Measurements from ENCODE around the gene NAA16. TPM values are rescaled to one million over a fixed set of nuclear protein-coding genes. Genes with fewer than 3 reads are reported as not detected.
"Not testable (repeated sequence)": the region's sequence is repeated elsewhere in the genome, so short reads cannot be mapped to it uniquely, and the experiment has no call there.

Gene NAA16
- total and polyA plus RNA-seq, 4 donors, result 5.0 to 65.6 (median 16.4) TPM

- peaks cover 0 to 9% (median 4%) of the 10 kb centered on the region in 5 donors for H3K4me1 ChIP-seq (ENCODE audit: control insufficient read depth in 5 of 5, insufficient read depth in 5 of 5, low read length in 5 of 5)
- peak; percentile 56 to 88 (median 83) for DNase-seq
- 42 to 49% methylated on average over 5 of the region's 5 CpGs for WGBS, 2 donors
- ATAC-seq (ENCODE audit: insufficient read depth, low FRiP score), result no peak
- no peak overlapping the region for H3K9ac ChIP-seq (ENCODE audit: insufficient read depth in 1 of 2, low read length in 2 of 2)
- no peaks in the 10 kb centered on the region for H3K27me3 ChIP-seq (ENCODE audit: control insufficient read depth in 3 of 3, insufficient read depth in 3 of 3, low read length in 2 of 3)
- H3K4me3 ChIP-seq, result no peak overlapping the region
- no peaks in the 10 kb centered on the region for H3K36me3 ChIP-seq (ENCODE audit: control insufficient read depth in 4 of 4, insufficient read depth in 4 of 4, low read length in 4 of 4)
- H3K9me3 ChIP-seq (ENCODE audit: control insufficient read depth in 4 of 4, insufficient read depth in 3 of 4, low read length in 3 of 4), result no peaks in the 10 kb centered on the region
- no peak for TF ChIP-seq CTCF (IDR thresholded peaks at IDR 0.05; ENCODE audit: control extremely low read depth, extremely low read depth)
- H3K27ac ChIP-seq (ENCODE audit: low read depth in 1 of 2, low read length in 1 of 2), result no peak overlapping the region
Measured at GRCh38 chr13:41418027-41418426, 107.0 kb downstream of the NAA16 start.

GRCh38 chr13:41418731-41419130 is 107.7 kb downstream of the NAA16 start:
- WGBS, 2 donors, result 86 to 89% methylated on average over 2 of the region's 2 CpGs
- Histone ChIP-seq H3K4me3 (no peak overlapping the region), H3K9ac (ENCODE audit: insufficient read depth in 1 of 2, low read length in 2 of 2) (no peak overlapping the region), H3K36me3 (ENCODE audit: control insufficient read depth in 4 of 4, insufficient read depth in 4 of 4, low read length in 4 of 4) (no peaks in the 10 kb centered on the region), H3K27ac (ENCODE audit: low read depth in 1 of 2, low read length in 1 of 2) (no peak overlapping the region), H3K9me3 (ENCODE audit: control insufficient read depth in 4 of 4, insufficient read depth in 3 of 4, low read length in 3 of 4) (no peaks in the 10 kb centered on the region), H3K27me3 (ENCODE audit: control insufficient read depth in 3 of 3, insufficient read depth in 3 of 3, low read length in 2 of 3) (no peaks in the 10 kb centered on the region), H3K4me1 (ENCODE audit: control insufficient read depth in 5 of 5, insufficient read depth in 5 of 5, low read length in 5 of 5) (peaks cover 0 to 9% (median 4%) of the 10 kb centered on the region in 5 donors)
- ATAC-seq (ENCODE audit: insufficient read depth, low FRiP score) (no peak), DNase-seq (no peak)
- TF ChIP-seq CTCF (IDR thresholded peaks at IDR 0.05; ENCODE audit: control extremely low read depth, extremely low read depth), result no peak

GRCh38 chr13:41419206-41419605 is 108.1 kb downstream of the NAA16 start:
- H3K27me3 ChIP-seq (ENCODE audit: control insufficient read depth in 3 of 3, insufficient read depth in 3 of 3, low read length in 2 of 3), result no peaks in the 10 kb centered on the region
- no peaks in the 10 kb centered on the region for H3K36me3 ChIP-seq (ENCODE audit: control insufficient read depth in 4 of 4, insufficient read depth in 4 of 4, low read length in 4 of 4)
- peaks cover 0 to 9% (median 4%) of the 10 kb centered on the region in 5 donors for H3K4me1 ChIP-seq (ENCODE audit: control insufficient read depth in 5 of 5, insufficient read depth in 5 of 5, low read length in 5 of 5)
- ATAC-seq (ENCODE audit: insufficient read depth, low FRiP score), result no peak
- DNase-seq, result peak in 2 of 3 donors; percentile 61 to 65
- WGBS, 2 donors, result 70 to 95% methylated on average over 1 of the region's 1 CpG
- H3K9me3 ChIP-seq (ENCODE audit: control insufficient read depth in 4 of 4, insufficient read depth in 3 of 4, low read length in 3 of 4), result no peaks in the 10 kb centered on the region
- H3K9ac ChIP-seq (ENCODE audit: insufficient read depth in 1 of 2, low read length in 2 of 2), result no peak overlapping the region
- TF ChIP-seq CTCF (IDR thresholded peaks at IDR 0.05; ENCODE audit: control extremely low read depth, extremely low read depth), result no peak
- no peak overlapping the region for H3K4me3 ChIP-seq
- no peak overlapping the region for H3K27ac ChIP-seq (ENCODE audit: low read depth in 1 of 2, low read length in 1 of 2)

GRCh38 chr13:41420146-41420545 is 109.1 kb downstream of the NAA16 start:
- Histone ChIP-seq H3K9me3 (ENCODE audit: control insufficient read depth in 4 of 4, insufficient read depth in 3 of 4, low read length in 3 of 4) (no peaks in the 10 kb centered on the region), H3K27me3 (ENCODE audit: control insufficient read depth in 3 of 3, insufficient read depth in 3 of 3, low read length in 2 of 3) (no peaks in the 10 kb centered on the region), H3K27ac (ENCODE audit: low read depth in 1 of 2, low read length in 1 of 2) (no peak overlapping the region), H3K36me3 (ENCODE audit: control insufficient read depth in 4 of 4, insufficient read depth in 4 of 4, low read length in 4 of 4) (no peaks in the 10 kb centered on the region), H3K9ac (ENCODE audit: insufficient read depth in 1 of 2, low read length in 2 of 2) (no peak overlapping the region), H3K4me3 (no peak overlapping the region), H3K4me1 (ENCODE audit: control insufficient read depth in 5 of 5, insufficient read depth in 5 of 5, low read length in 5 of 5) (peaks cover 0 to 9% (median 4%) of the 10 kb centered on the region in 5 donors)
- WGBS, 2 donors, result 82 to 86% methylated on average over 4 of the region's 4 CpGs
- DNase-seq, result no peak
- no peak for TF ChIP-seq CTCF (IDR thresholded peaks at IDR 0.05; ENCODE audit: control extremely low read depth, extremely low read depth)
- no peak for ATAC-seq (ENCODE audit: insufficient read depth, low FRiP score)

GRCh38 chr13:41421330-41421729 is 110.3 kb downstream of the NAA16 start:
- H3K9me3 ChIP-seq (ENCODE audit: control insufficient read depth in 4 of 4, insufficient read depth in 3 of 4, low read length in 3 of 4); H3K27me3 ChIP-seq (ENCODE audit: control insufficient read depth in 3 of 3, insufficient read depth in 3 of 3, low read length in 2 of 3); H3K27ac ChIP-seq (ENCODE audit: low read depth in 1 of 2, low read length in 1 of 2); H3K9ac ChIP-seq (ENCODE audit: insufficient read depth in 1 of 2, low read length in 2 of 2); H3K36me3 ChIP-seq (ENCODE audit: control insufficient read depth in 4 of 4, insufficient read depth in 4 of 4, low read length in 4 of 4); H3K4me3 ChIP-seq; H3K4me1 ChIP-seq (ENCODE audit: control insufficient read depth in 5 of 5, insufficient read depth in 5 of 5, low read length in 5 of 5); ATAC-seq (ENCODE audit: insufficient read depth, low FRiP score); DNase-seq: not testable (repeated sequence)
- 75 to 83% methylated on average over 6 of the region's 6 CpGs for WGBS, 2 donors

Data from lung (tissue), 12 donors.